Measurements from ENCODE around the gene HS3ST4. TPM values are rescaled to one million over a fixed set of nuclear protein-coding genes. Genes with fewer than 3 reads are reported as not detected.
"Not testable (repeated sequence)": the region's sequence is repeated elsewhere in the genome, so short reads cannot be mapped to it uniquely, and the experiment has no call there.

Gene HS3ST4
- polyA plus RNA-seq, 1 experiment, result not detected

DNA sequence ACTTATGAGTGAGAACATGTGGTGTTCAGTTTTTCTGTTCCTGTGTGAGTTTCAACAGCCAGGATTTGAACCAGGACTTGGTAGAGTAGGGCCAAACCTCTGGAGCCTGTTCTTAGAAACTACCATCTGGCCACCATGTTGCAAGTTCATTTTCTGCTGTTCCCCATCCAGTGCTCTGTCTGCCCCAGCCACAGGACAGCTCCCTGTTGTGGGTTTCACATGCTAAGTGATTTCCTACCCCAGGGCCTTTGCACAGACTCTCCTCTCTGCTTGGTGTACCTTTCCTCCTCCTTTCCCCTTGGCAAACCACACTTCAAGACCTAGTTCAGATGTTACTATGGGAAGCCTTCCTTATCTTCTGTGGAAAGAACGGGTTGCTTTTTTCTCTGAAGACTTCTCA lies 79.5 kb downstream of the HS3ST4 start:
- POLR2A ChIA-PET, result no interaction called here
- Histone ChIP-seq H3K9me3 (ENCODE audit: control insufficient read depth, insufficient read depth, low read length) (peaks cover 19% of the 10 kb centered on the region; the same call in 1 of the 2 replicates), H3K27ac (ENCODE audit: low read depth, low read length) (no peak overlapping the region), H3K27me3 (ENCODE audit: control insufficient read depth, insufficient read depth, low read length) (no peaks in the 10 kb centered on the region), H3K4me3 (ENCODE audit: low read depth, low read length) (no peak overlapping the region)
- TF ChIP-seq, protein P1, sequence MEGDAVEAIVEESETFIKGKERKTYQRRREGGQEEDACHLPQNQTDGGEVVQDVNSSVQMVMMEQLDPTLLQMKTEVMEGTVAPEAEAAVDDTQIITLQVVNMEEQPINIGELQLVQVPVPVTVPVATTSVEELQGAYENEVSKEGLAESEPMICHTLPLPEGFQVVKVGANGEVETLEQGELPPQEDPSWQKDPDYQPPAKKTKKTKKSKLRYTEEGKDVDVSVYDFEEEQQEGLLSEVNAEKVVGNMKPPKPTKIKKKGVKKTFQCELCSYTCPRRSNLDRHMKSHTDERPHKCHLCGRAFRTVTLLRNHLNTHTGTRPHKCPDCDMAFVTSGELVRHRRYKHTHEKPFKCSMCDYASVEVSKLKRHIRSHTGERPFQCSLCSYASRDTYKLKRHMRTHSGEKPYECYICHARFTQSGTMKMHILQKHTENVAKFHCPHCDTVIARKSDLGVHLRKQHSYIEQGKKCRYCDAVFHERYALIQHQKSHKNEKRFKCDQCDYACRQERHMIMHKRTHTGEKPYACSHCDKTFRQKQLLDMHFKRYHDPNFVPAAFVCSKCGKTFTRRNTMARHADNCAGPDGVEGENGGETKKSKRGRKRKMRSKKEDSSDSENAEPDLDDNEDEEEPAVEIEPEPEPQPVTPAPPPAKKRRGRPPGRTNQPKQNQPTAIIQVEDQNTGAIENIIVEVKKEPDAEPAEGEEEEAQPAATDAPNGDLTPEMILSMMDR (IDR thresholded peaks at IDR 0.05; ENCODE audit: low read depth, low read length), result no peak
- CTCF ChIA-PET, result no interaction called here
- DNase-seq (ENCODE audit: low read depth, low spot score), result no peak

DNA sequence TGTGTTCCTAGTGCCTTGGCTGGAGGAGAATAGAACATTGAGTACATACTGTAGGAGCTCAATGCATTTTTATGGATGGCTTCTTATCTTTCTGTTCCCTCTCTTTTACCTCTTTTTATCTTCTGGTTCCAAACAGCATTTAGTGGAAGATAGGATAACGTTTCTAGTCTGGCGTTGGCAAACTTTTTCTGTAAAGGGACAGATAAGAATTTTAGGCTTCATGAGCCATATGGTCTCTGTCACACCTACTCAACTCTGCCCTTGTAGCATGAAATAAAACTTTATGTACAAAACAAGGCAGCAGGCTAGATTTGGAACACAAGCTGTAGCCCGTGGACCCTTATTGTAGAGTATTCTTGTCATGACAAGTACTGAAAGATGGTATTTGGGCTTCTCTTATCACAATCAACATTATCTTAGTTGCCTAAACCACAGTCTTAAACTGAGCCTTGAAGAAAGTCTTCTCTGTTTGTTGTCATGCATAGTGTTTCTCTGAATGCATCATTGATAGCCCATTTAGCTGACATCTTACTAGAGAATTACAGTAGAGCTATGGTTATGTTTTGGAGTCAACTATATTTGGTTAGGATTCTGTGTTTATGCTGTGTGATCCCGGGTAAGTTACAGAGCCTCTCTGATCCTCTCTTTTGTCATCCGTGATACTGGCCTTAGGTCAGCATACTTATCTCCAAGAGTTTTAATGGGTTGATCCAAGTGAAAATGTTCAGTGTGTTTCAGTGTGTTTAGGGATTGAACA lies 80.2 kb downstream of the HS3ST4 start:
- Histone ChIP-seq H3K9me3 (ENCODE audit: control insufficient read depth, insufficient read depth, low read length) (peaks cover 19% of the 10 kb centered on the region; the same call in 1 of the 2 replicates), H3K27me3 (ENCODE audit: control insufficient read depth, insufficient read depth, low read length) (no peaks in the 10 kb centered on the region), H3K4me3 (ENCODE audit: low read depth, low read length) (no peak overlapping the region), H3K27ac (ENCODE audit: low read depth, low read length) (no peak overlapping the region)
- TF ChIP-seq, protein P1 (IDR thresholded peaks at IDR 0.05; ENCODE audit: low read depth, low read length), result no peak
- ChIA-PET CTCF (no interaction called here), POLR2A (no interaction called here)
- no peak for DNase-seq (ENCODE audit: low read depth, low spot score)

DNA sequence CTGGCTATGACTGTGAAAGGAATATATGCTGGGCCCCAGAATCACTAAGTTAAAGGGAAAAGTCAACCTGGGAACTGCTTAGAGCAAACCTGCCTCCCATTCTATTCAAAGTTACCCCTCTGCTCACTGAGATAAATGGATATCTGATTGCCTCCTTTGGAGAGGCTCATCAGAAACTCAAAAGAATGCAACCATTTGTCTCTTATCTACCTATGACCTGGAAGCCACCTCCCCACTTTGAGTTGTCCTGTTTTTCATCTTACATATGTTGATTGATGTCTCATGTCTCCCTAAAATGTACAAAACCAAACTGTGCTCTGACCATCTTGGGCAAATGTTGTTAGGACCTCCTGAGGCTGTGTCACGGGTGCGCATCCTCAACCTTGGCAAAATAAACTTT lies 84.5 kb downstream of the HS3ST4 start:
- H3K4me3 ChIP-seq (ENCODE audit: low read depth, low read length); H3K27me3 ChIP-seq (ENCODE audit: control insufficient read depth, insufficient read depth, low read length); CTCF ChIA-PET; DNase-seq (ENCODE audit: low read depth, low spot score); H3K27ac ChIP-seq (ENCODE audit: low read depth, low read length); POLR2A ChIA-PET: not testable (repeated sequence)
- H3K9me3 ChIP-seq (ENCODE audit: control insufficient read depth, insufficient read depth, low read length), result peaks cover 11% of the 10 kb centered on the region

DNA sequence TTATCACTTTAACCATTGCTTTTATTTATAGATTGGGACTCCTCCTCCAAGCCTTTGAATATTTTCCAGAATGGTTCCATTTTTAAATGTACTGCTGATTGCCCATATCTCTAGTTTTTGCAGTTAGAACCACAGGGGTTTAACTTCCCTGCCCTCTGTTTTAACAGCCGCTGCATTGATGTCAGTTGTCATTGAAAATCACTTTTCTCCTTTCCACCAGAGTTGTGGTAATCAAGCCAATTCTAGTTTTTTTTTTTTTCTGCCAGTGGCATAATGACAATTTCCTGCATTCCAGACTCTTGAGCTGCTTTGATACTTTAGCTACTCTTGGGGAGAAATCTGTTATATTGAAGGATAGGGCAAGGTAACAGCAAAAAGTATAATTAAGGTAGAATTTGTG lies 91.5 kb downstream of the HS3ST4 start:
- POLR2A ChIA-PET, result no interaction called here
- CTCF ChIA-PET, result no interaction called here
- H3K9me3 ChIP-seq (ENCODE audit: control insufficient read depth, insufficient read depth, low read length), result peaks cover 10% of the 10 kb centered on the region; the same call in 1 of the 2 replicates

DNA sequence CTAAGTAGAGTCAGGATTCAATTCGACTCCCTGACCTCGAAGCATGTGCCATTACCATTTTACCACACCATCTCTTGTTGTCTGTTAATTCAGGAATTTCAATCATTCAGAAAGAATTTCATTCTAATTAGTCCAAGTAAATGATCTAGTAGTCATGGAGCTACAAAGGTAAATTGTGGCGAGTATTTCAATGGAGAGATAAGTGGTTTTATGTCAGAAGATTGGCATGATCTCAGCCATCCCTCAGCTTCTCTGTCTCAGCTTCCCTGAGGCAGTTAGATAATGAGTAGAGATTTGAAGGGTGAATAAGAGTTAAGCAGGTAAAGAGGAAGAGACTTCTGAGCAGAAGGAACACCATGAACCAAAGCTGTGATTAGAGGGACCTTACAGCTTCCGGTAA lies 93.6 kb downstream of the HS3ST4 start:
- Histone ChIP-seq H3K27ac (ENCODE audit: low read depth, low read length) (no peak overlapping the region), H3K4me3 (ENCODE audit: low read depth, low read length) (no peak overlapping the region), H3K9me3 (ENCODE audit: control insufficient read depth, insufficient read depth, low read length) (peaks cover 3% of the 10 kb centered on the region; the same call in 1 of the 2 replicates), H3K27me3 (ENCODE audit: control insufficient read depth, insufficient read depth, low read length) (no peaks in the 10 kb centered on the region)
- TF ChIP-seq, protein P1 (IDR thresholded peaks at IDR 0.05; ENCODE audit: low read depth, low read length), result no peak
- CTCF ChIA-PET, result no interaction called here
- DNase-seq (ENCODE audit: low read depth, low spot score), result no peak
- POLR2A ChIA-PET, result no interaction called here

More for the DNA sequence above, 91.5 kb downstream of the HS3ST4 start:
- no peak overlapping the region for H3K27ac ChIP-seq (ENCODE audit: low read depth, low read length)
- DNase-seq (ENCODE audit: low read depth, low spot score), result no peak
- H3K4me3 ChIP-seq (ENCODE audit: low read depth, low read length), result no peak overlapping the region
- TF ChIP-seq, protein P1 (IDR thresholded peaks at IDR 0.05; ENCODE audit: low read depth, low read length), result no peak
- H3K27me3 ChIP-seq (ENCODE audit: control insufficient read depth, insufficient read depth, low read length), result no peaks in the 10 kb centered on the region
